PC-3 (cell line): ENCODE results near the gene OVCA2. TPM values are rescaled to one million over a fixed set of nuclear protein-coding genes. Genes with fewer than 3 reads are reported as not detected.

Experiments used
- ATAC-seq: fragments of 200-7000 bp; cut with Tn5 transposase; 2 replicates; pipeline ENCODE4 v1.9.1; 2020; ENCODE audit warnings: mild to moderate bottlenecking, moderate library complexity
- BruUV-seq: library from RNA; stranded (reverse); fragments of 400-500 nt; replicated peaks from 2 replicates; lab custom pipeline; 2021; lab: Mats Ljungman, UMichigan
- CTCF ChIA-PET: fragments of 300-600 bp; sonication (Branson Sonifier 250); formaldehyde crosslinking; loops from one replicate; lab custom pipeline; 2022; ENCODE audit warnings: antibody characterized with exemption; lab: Charles Lee
- POLR2A ChIA-PET: fragments of 300-600 bp; sonication (Branson Sonifier 250); formaldehyde crosslinking; loops from one replicate; lab custom pipeline; 2022; ENCODE audit warnings: antibody characterized with exemption; ENCODE audit not compliant: unreplicated experiment; lab: Charles Lee
- DNase-seq: peaks from one replicate; pipeline ENCODE4 v3.0.0-alpha.2; 2015
- H2AFZ ChIP-seq: fragments of 300-600 bp; sonication (generic); 2 replicates; pipeline ENCODE4 v1.6.0; 2016; ENCODE audit warnings: antibody characterized with exemption, low read length
- H3F3A ChIP-seq: fragments of 300-600 bp; sonication (generic); one replicate; pipeline ENCODE4 v1.6.0; 2017; ENCODE audit warnings: antibody characterized with exemption, low read length, control low read depth, mild to moderate bottlenecking; ENCODE audit not compliant: unreplicated experiment
- H3K27ac ChIP-seq: fragments of 300-600 bp; sonication (generic); 2 replicates; pipeline ENCODE4 v1.5.1; 2016; ENCODE audit warnings: mild to moderate bottlenecking, low read length
- H3K27me3 ChIP-seq: fragments of 300-600 bp; sonication (generic); 2 replicates; pipeline ENCODE4 v1.6.1; 2016; ENCODE audit warnings: low read length, mixed read lengths
- H3K36me3 ChIP-seq: fragments of 300-600 bp; sonication (generic); 2 replicates; pipeline ENCODE4 v1.6.1; 2016; ENCODE audit warnings: low read depth, mixed run types, low read length, mixed read lengths
- H3K4me1 ChIP-seq: fragments of 300-600 bp; sonication (generic); 2 replicates; pipeline ENCODE4 v1.5.1; 2016; ENCODE audit warnings: low read length; ENCODE audit not compliant: insufficient read depth
- H3K4me2 ChIP-seq: fragments of 300-600 bp; sonication (generic); 2 replicates; pipeline ENCODE4 v1.6.0; 2016; ENCODE audit warnings: low read length
- H3K4me3 ChIP-seq: fragments of 300-600 bp; sonication (generic); 2 replicates; pipeline ENCODE4 v1.5.1; 2016; ENCODE audit warnings: mild to moderate bottlenecking, low read length, mixed read lengths
- H3K79me2 ChIP-seq: fragments of 300-600 bp; sonication (generic); 2 replicates; pipeline ENCODE4 v1.6.1; 2017; ENCODE audit warnings: low read length, mixed read lengths
- H3K9ac ChIP-seq: fragments of 300-600 bp; sonication (generic); 2 replicates; pipeline ENCODE4 v1.6.0; 2016; ENCODE audit warnings: mild to moderate bottlenecking, low read length
- H3K9me2 ChIP-seq: fragments of 300-600 bp; sonication (generic); replicated peaks from 2 replicates; pipeline ENCODE4 v1.6.1; 2016; ENCODE audit warnings: mixed run types, low read length, mixed read lengths
- H3K9me3 ChIP-seq: fragments of 300-600 bp; sonication (generic); 2 replicates; pipeline ENCODE4 v1.6.1; 2016; ENCODE audit warnings: low read length, mixed read lengths
- H4K20me1 ChIP-seq: fragments of 300-600 bp; sonication (generic); 2 replicates; pipeline ENCODE4 v1.6.1; 2016; ENCODE audit warnings: low read length, mixed read lengths
- CTCF ChIP-seq: fragments of 300-600 bp; sonication (generic); conservative IDR thresholded peaks from 2 replicates; pipeline ENCODE4 v1.5.1; 2017; ENCODE audit warnings: antibody characterized with exemption, low read depth, mild to moderate bottlenecking, low read length
- EZH2 ChIP-seq: fragments of 300-600 bp; sonication (generic); IDR thresholded peaks from one replicate; pipeline ENCODE4 v1.6.1; 2017; ENCODE audit warnings: antibody characterized with exemption, mild to moderate bottlenecking, low read length; ENCODE audit not compliant: unreplicated experiment
- EZH2phosphoT487 ChIP-seq: fragments of 300-600 bp; sonication (generic); IDR thresholded peaks from 2 replicates; pipeline ENCODE4 v1.6.1; 2018; ENCODE audit warnings: mild to moderate bottlenecking, antibody characterized with exemption, low read length, borderline replicate concordance
- intact Hi-C: fragments of 100-400 bp; cut with micrococcal nuclease; formaldehyde crosslinking; loops from 2 replicates; pipeline ENCODE4 v1.9.0; 2023
- total RNA-seq: library from RNA; depleted of rRNA; stranded (reverse); fragments of >200 nt; gene quantifications from 2 replicates; pipeline ENCODE4 v1.2.3, GENCODE V29; 2014

OVCA2 gene
- total RNA-seq, 1 experiment from 2014 or later, result 58.6 TPM

- Histone ChIP-seq H4K20me1 (no peaks in the 10 kb centered on the region), H3K4me2 (no peak overlapping the region), H2AFZ (no peak overlapping the region), H3K36me3 (no peaks in the 10 kb centered on the region), H3K27me3 (no peaks in the 10 kb centered on the region), H3K9me2 (no peaks in the 10 kb centered on the region), H3K9me3 (no peaks in the 10 kb centered on the region), H3F3A (no peaks in the 10 kb centered on the region), H3K9ac (no peak overlapping the region), H3K79me2 (peaks cover 51% of the 10 kb centered on the region), H3K27ac (no peak overlapping the region), H3K4me3 (no peak overlapping the region), H3K4me1 (no peaks in the 10 kb centered on the region)
- ChIA-PET POLR2A (no interaction called here), CTCF (no interaction called here)
- BruUV-seq, result no TSS peak
- intact Hi-C loops, result no loop called here
- no peak for TF ChIP-seq CTCF
- TF ChIP-seq EZH2, result no peak
- no peak for TF ChIP-seq EZH2phosphoT487
- DNase-seq, result no peak
- ATAC-seq, result no peak
Observed at GRCh38 chr17:2020721-2021120, 21.1 kb upstream of the OVCA2 start.

GRCh38 chr17:2022647-2023240, 19.1 kb upstream of the OVCA2 start:
- no peaks in the 10 kb centered on the region for H4K20me1 ChIP-seq
- intact Hi-C loops, result no loop called here
- DNase-seq (no peak), ATAC-seq (no peak)
- TF ChIP-seq EZH2phosphoT487 (no peak), EZH2 (no peak), CTCF (no peak)
- no peaks in the 10 kb centered on the region for H3K9me2 ChIP-seq
- no peaks in the 10 kb centered on the region for H3K27me3 ChIP-seq
- H3K9ac ChIP-seq, result no peak overlapping the region
- H3K79me2 ChIP-seq, result peaks cover 46% of the 10 kb centered on the region
- POLR2A ChIA-PET, result interaction anchor here (0.5 kb wide), 1 partner anchor 183 kb away, joined by 18 read pairs; no protein-coding TSS in a partner anchor
- no peak overlapping the region for H3K27ac ChIP-seq
- CTCF ChIA-PET, result no interaction called here
- BruUV-seq, result no TSS peak
- no peak overlapping the region for H3K4me2 ChIP-seq
- H2AFZ ChIP-seq, result no peak overlapping the region
- H3K9me3 ChIP-seq, result no peaks in the 10 kb centered on the region
- no peaks in the 10 kb centered on the region for H3F3A ChIP-seq
- H3K4me3 ChIP-seq, result no peak overlapping the region
- no peaks in the 10 kb centered on the region for H3K4me1 ChIP-seq
- no peaks in the 10 kb centered on the region for H3K36me3 ChIP-seq

- no peaks in the 10 kb centered on the region for H3K9me2 ChIP-seq
- peaks cover 42% of the 10 kb centered on the region for H3K79me2 ChIP-seq
- no peaks in the 10 kb centered on the region for H3F3A ChIP-seq
- no peak overlapping the region for H3K27ac ChIP-seq
- ChIA-PET CTCF (interaction anchor here (0.8 kb wide), 1 partner anchor 114 kb away, joined by 3 read pairs; no protein-coding TSS in a partner anchor), POLR2A (interaction anchor here (0.5 kb wide), 1 partner anchor 184 kb away, joined by 18 read pairs; no protein-coding TSS in a partner anchor)
- ATAC-seq, result no peak
- no peak overlapping the region for H3K9ac ChIP-seq
- DNase-seq, result no peak
- H2AFZ ChIP-seq, result no peak overlapping the region
- H3K36me3 ChIP-seq, result no peaks in the 10 kb centered on the region
- no peaks in the 10 kb centered on the region for H4K20me1 ChIP-seq
- no peak overlapping the region for H3K4me2 ChIP-seq
- H3K27me3 ChIP-seq, result no peaks in the 10 kb centered on the region
- H3K9me3 ChIP-seq, result no peaks in the 10 kb centered on the region
- BruUV-seq, result no TSS peak
- intact Hi-C loops, result no loop called here
- H3K4me1 ChIP-seq, result no peaks in the 10 kb centered on the region
- TF ChIP-seq CTCF (no peak), EZH2phosphoT487 (no peak), EZH2 (no peak)
- no peak overlapping the region for H3K4me3 ChIP-seq
Observed at GRCh38 chr17:2023256-2023655, 18.6 kb upstream of the OVCA2 start.
